Activated CD8-positive, alpha-beta memory T cell treated with anti-CD3 and anti-CD28 coated beads, Interleukin-2, amount 50 U/mL, for 1 hour (primary cell): Measurements from ENCODE around the gene SUCO.
"Not testable (repeated sequence)": the region's sequence is repeated elsewhere in the genome, so short reads cannot be mapped to it uniquely, and the experiment has no call there.

Source experiments
- DNase-seq: peaks from one replicate; pipeline ENCODE4 v3.0.0-alpha.2; 2020; ENCODE audit errors: extremely low read depth

The SUCO gene, protein sequence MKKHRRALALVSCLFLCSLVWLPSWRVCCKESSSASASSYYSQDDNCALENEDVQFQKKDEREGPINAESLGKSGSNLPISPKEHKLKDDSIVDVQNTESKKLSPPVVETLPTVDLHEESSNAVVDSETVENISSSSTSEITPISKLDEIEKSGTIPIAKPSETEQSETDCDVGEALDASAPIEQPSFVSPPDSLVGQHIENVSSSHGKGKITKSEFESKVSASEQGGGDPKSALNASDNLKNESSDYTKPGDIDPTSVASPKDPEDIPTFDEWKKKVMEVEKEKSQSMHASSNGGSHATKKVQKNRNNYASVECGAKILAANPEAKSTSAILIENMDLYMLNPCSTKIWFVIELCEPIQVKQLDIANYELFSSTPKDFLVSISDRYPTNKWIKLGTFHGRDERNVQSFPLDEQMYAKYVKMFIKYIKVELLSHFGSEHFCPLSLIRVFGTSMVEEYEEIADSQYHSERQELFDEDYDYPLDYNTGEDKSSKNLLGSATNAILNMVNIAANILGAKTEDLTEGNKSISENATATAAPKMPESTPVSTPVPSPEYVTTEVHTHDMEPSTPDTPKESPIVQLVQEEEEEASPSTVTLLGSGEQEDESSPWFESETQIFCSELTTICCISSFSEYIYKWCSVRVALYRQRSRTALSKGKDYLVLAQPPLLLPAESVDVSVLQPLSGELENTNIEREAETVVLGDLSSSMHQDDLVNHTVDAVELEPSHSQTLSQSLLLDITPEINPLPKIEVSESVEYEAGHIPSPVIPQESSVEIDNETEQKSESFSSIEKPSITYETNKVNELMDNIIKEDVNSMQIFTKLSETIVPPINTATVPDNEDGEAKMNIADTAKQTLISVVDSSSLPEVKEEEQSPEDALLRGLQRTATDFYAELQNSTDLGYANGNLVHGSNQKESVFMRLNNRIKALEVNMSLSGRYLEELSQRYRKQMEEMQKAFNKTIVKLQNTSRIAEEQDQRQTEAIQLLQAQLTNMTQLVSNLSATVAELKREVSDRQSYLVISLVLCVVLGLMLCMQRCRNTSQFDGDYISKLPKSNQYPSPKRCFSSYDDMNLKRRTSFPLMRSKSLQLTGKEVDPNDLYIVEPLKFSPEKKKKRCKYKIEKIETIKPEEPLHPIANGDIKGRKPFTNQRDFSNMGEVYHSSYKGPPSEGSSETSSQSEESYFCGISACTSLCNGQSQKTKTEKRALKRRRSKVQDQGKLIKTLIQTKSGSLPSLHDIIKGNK (N-terminal part only)

DNA sequence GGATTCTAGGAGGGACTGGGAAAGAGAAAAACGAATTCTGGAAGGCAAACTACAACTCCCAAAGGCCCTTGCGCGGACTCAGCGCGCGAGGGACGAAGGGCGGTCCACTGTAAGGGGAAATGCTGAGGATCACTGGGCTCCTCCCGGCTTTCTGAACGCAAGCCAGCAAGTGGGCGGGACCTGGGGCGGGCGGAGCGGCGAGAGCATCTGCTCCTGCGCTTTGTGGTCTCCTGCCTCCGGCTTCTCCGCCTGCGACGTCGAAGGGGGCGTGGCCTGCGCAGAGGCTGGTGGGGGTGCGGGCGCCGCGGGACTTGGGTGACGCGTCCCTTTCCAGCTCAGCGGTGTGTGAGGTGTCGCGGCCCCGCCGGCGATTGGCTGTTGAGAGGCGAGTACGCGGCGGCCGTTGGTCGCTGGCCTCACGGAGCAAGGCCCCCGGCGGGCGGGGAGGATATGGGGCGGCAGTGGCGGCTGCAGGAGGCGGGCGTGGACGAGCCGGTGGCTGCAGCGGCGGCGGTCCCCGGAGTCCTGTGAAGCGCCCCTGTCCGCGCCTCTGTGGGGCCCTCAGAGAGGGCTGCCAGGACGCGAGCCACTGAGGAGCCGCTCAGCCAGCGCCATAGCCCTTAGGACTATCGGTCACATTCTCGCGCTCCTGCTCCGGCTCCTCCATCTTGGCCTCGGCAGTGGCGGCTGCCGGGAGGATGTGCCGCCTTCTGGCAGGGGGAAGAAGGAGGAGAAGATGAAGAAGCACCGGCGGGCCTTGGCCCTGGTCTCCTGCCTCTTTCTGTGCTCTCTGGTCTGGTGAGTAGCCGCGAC is at the start of gene SUCO:
SUCO (plus strand) TSS at position 451 of the 813 bp plus-strand sequence; CDS start at position 737, 286 bp downstream.
- DNase-seq: peak; percentile 97

DNA sequence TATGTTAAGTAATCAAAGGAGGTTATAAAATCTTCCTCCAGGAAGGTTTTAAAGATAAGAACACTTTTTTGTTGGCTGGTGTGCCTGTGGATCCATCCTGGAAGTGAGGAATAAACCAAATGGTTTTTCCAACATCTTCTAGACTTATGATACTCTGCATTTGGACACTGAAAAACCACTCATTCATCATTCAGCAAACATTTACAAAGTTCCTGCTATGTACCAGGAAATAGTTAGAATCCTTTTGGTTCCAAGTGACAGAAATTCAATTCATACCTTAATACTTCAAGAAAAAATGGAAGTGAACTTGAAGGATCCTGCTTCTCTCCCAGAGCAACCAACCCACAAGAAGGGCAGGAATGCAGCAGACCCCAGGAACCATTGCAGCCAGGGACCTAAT is 49.5 kb upstream of the SUCO start:
- DNase-seq: no peak

DNA sequence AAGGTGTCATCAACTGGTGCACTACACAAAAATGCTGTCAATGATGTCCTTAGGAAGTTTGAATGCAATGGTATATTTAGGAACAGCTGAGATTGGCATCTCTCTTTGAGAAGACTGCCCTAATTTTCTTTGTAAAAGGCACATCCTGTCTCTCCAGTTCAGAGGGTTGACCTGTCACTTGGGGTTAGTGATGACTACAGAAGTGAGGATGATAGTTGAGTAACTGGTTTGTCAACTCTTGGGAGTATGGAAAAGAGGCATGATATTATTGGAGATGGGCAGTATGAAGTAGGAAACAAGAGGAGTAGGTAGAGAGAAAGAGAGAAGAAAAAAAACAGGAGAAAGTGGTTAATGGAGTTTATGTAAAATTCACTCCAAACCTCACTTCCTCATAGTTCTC is 48.7 kb upstream of the SUCO start:
- no peak for DNase-seq

DNA sequence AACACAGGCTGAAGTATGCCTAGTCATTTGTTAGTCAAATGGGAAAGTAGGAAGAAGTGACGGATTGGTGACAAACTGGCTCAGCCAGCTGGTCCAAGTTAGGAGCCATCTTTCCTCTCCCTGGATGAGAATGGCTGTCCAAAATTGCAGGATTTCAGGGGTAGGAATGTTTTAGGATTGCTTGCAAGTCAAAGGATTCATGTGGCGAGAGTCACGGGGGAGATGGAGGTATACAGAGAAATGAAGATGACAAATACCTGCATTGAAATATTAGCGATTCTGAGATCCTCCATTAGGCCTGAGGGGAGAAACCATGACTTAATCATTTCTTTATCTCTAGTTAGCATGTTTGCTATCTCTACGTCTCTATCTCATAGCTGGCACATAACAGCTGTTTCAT is 47.3 kb upstream of the SUCO start:
- DNase-seq: no peak

DNA sequence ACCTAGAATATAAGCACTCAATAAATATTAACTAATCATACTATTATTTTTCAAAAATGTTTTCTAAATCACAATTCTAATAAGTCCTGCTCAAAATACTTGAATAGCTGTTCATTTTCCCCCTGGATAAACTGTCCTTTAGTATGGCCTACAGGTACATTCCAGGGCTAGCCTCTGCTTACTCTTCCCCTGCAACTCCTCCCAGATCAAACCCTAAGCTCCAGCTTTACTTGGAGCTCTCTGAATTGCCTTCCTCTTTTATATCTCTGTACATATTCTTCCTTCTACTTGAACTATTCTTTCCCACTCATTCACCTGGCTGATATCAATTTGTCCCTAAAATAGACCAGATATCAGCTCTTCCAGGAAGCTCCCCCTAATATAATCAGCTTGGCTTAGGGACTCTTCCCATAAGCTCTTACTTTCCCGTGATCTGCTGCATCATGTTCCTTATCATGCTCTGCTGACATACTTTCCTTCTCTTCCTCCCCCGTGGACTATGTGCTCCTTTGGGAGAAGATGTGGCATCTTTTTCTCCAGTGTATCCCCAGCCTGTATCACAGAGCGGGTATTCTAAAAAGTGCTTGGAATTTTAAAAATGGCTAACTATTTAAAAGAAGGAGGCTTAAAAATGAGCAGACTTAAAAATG is 46.0 kb upstream of the SUCO start:
- DNase-seq: no peak

DNA sequence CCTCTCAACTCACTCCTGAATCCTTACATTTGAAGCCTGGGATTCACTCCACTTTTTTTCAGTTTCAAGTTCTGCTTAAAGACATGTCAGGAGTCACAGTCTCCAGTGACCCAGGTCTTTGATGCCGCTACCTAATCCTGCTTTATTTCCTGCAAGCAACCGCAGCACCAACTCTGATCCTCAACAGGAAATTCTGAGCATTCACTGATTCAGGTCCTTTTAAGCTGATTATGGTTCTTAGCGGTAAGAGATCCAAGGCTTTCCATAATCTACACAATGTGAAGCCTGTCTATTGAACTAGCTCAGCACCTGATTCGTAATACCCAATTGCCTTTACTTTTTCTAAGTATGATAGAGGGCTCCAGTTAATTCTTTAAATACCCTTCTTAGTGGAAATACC is 45.4 kb upstream of the SUCO start:
- DNase-seq: no peak

DNA sequence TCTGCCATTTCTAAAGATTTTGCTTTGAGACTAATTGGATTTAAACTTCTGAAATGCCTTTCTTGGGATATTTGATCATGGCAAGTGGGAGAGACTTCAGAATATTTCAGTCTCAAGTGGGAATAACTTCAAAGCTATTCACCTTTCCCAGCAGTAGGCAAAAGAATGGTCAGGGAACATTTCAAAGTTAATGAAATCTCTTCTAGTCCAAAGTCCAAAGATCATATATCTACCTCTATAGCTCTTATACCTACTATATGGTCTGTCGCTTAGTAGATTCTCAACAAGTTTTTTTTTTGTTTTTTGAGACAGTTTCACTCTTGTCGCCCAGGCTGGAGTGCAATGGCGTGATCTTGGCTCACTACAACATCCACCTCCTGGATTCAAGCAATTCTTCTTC is 44.6 kb upstream of the SUCO start:
- DNase-seq: no peak

DNA sequence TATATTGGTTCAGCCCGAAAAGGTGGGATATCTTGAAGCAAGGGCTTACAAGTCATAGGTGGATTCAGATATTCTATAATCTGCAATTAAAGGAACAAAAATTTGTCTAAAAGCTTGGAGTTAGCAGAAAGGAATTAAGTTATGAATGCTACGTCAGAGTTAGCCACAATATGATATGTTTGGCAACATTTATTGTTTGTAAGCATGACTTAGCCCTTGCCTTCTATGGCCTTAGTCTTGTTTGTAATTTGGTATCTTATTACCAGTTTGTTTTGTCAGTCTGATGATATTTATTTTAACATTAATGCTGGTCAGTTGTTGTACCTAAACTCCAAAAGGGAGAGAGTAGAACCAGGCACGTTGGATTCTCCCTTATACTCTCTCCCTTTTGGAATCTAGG is 43.1 kb upstream of the SUCO start:
- no peak for DNase-seq

DNA sequence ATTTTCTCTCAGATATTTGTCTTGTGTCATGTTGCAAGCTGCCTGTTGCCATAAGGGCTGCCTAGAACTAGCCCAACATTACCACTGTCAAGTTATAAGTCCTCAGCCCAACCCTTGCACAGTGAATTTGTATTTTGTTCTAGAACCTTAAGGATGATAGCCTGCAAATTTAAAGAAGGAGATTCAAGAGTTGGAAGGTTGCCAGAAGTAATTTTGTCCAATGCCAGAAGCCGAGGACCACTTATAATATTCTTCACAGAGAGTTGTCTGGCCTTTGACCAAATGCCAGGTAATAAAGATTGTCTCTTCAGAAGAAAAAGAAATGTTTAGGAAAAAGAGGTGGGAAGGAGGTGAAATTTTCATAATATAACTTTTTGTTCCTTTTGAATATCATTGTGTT is 40.5 kb upstream of the SUCO start:
- DNase-seq: no peak

DNA sequence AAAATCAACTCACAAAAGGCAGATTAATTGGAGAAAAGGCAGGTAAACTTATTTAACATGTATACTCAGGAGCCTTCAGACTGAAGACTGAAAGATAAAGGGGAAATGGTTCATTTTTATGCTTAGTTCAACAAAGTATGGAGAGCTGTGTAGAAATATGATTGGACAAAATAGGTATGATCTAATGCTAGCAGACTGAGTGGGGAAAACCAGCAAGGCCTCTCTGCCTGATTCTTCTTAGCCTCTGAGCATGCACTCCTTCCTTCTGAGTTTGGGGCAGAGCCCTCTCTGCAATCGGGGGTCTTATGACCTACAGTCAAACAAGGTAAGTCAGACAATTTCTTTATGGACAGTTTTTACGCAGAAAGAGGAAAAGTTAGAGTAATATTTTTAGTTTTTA is 38.8 kb upstream of the SUCO start:
- DNase-seq: no peak

DNA sequence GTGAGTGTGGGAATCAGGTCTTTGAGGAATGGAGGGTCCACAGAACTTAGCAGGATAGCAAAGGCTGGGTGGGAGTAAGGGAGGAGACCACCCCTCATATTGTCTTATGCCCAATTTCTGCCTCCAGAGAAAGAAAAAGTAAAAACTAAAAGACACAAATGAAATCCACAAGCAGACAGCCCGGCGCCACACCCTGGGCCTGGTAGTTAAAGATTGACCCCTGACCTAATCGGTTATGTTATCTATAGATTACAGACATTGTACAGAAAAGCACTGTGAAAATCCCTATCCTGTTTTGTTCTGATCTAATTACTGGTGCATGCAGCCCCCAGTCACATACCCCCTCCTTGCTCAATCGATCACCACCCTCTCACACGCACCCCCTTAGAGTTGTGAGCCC is 36.8 kb upstream of the SUCO start:
- DNase-seq: not testable (repeated sequence)

DNA sequence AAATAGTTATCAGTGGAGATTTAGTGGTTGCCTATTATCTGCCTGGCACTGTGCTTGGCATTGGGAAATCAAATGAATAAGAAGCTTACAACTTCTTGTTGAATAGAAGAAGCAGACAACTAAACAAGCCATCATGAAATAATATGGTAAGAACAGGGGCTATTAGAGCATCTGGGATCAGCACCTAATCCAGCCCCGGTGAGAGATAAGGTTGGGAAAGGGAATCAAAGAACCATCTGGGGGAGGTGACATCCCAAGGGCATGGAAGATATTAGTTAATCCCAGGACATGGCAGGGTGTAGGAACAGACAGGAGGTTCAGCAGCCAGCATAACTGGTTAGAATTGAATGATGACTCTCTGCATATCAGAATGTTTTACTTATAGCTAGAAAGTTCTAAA is 36.3 kb upstream of the SUCO start:
- no peak for DNase-seq

DNA sequence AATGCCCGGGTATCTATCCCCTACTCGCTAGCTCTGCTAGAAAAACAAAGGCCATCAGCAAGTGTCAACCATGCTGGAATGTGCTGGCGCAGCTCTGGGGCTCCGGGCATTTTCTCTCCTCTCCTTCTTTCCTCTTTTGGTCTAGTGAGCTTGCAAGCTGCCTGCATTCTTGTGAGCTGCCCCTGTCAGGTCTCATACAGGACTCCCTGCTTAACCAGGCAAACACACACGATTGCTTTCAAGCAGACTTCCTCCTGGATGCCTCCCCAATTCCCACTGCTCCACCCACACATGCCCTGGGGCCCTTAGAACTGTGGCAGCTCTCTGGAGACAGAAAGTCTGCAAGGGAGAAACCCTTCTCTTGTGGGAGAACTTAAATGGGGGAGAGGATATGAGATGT is 35.7 kb upstream of the SUCO start:
- no peak for DNase-seq

DNA sequence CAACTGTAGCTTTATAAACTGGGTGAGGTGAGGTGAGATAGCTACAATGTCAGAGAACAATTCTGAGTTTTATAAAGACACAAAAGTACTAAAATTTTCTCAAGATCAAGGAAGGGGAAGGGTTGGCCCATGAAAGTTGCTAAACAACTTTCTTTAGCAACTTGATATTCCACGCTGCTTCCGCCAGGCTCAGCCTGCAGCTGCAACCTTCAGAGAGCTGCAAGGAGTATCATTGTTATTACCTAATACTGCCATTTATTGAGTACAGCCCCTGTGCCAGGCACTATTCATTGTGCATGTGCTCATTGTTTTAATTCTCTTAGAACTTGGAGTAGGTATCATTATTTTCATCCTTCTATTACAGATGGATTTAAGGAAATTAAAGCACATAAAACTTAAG is 34.1 kb upstream of the SUCO start:
- no peak for DNase-seq

DNA sequence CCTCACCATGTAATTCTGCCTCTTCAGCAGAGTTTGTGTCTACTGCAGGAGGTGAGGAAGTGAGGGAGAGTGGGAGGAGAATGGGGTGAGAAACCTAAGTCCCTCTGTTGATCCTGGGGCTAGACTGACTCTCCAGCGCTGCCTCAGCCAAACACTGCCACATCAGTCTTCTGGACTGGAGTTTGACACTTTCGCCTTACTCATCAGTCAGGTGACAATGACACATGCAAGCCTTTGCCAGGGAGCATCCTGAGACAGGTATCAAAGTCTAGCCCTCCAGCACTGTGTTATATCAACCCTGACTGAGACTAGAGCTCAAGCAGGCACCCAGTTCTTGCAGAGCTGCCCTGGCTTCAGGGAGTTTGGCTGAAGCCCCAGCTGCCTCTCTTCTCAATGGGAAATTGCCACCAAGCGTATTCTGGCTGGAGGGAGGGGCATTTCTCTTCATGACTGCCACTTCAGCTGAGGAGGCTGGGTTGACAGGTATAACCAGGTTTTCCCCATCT is 33.3 kb upstream of the SUCO start:
- DNase-seq: no peak

DNA sequence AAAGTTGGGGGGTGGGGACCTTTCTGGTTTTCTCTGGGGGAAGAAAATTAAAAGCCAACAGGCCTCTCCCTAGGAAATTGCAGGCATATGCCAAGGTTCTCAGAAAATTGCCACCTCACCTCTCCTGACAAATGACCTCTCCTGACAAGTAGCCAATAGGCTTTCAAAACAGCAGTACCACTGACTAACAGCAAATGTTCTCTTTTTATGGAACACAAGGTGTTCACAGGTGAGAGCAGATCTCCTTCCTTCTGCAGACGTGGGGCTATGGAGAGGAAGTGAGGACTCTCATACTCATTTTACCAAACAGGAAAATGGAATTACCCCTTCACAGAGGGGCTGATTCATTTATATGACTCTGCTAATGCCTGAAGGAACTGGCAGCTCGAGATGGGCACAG is 32.7 kb upstream of the SUCO start:
- no peak for DNase-seq

DNA sequence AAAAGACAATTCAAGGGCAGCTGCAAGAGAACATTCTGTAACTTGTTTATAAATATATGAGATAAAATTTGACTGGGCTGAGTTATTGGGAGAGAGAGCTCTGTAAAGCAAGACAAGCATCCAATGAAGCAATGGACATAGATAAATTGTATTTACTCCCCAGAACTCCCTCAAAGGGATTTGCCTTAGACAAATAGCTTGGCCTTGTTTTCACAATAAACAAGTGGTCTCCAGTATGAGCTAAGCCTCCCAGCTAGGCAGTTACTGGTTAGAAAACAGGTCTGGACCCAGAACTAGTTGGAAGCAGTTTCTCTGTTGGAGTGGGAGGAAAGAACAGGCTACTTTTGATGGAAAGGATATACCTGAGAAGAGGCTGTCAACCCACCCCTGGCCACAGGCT is 25.2 kb upstream of the SUCO start:
- no peak for DNase-seq

DNA sequence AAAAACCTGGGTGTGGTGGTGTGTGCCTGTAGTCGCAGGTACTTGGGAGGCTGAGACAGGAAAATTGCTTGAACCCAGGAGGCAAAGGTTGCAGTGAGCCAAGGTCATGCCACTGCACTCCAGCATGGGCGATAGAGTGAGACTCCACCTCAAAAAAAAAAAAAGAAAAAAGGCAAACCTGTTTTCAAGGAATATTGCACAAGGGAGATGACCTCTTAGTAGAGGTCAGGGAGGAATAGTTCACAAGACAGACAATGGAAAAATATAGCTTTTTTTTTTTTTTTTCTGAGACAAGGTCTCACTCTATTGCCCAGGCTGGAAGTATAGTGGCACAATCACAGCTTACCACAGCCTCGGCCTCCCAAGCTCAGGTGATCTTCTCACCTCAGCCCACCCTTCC is 22.5 kb upstream of the SUCO start:
- DNase-seq: no peak

DNA sequence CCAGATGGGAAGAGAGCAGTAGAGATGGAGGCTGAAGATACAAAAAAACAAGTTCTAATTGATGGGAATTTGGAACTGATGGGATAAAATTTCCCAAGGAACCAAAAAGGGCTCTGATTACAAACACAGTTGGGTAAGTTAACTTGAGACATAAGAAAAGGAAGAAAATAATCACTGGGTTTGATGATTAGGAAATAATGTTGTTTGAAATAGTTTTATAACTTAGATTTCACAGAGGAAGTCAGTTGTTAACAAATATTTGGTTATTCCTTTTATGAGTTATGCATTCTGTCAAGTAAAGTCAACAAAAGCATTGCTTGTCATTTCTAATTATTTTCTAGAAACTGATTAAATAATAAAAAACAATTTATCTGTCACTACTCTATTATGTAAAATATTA is 20.4 kb upstream of the SUCO start:
- no peak for DNase-seq

DNA sequence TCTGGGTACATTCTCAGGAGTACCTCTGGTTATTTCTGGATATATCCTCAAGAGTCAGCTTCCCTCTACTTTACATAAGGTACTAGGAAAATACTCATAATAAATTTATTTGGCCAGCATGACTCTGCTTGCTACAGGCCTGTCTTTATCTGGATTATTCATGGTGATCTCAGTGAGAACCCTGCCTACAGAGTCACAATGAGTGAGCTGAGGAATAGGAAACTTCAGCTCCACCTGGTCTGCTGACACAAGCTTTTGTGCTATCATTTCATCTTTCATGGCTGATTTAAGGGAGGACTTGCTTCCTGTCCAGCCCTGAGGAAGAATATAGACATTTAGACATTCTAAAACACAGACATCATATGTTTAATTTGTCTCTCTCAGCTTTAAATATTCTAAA is 19.5 kb upstream of the SUCO start:
- no peak for DNase-seq

DNA sequence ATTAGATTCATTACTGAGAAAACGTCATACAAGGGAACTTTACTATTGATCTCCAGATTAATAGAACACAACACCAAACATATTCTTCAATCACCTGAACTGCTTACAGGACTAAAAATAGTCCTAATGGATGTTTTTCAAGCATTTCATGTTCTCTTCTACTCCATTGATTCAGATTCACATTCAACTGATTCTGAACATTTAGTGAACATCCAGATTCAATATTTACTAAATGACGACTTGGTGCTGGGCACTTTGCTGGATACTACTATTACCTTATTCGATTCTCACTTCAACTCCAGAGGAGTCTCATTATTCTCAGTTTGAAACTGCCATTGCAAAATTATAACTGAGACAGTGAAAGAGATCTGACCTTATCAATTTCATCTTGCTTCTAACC is 18.8 kb upstream of the SUCO start:
- DNase-seq: no peak
